ENCODE data around the gene DUSP22.
"Not testable (repeated sequence)": the region's sequence is repeated elsewhere in the genome, so short reads cannot be mapped to it uniquely, and the experiment has no call there.

Gene DUSP22, protein sequence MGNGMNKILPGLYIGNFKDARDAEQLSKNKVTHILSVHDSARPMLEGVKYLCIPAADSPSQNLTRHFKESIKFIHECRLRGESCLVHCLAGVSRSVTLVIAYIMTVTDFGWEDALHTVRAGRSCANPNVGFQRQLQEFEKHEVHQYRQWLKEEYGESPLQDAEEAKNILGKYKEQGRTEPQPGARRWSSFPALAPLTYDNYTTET

DNA sequence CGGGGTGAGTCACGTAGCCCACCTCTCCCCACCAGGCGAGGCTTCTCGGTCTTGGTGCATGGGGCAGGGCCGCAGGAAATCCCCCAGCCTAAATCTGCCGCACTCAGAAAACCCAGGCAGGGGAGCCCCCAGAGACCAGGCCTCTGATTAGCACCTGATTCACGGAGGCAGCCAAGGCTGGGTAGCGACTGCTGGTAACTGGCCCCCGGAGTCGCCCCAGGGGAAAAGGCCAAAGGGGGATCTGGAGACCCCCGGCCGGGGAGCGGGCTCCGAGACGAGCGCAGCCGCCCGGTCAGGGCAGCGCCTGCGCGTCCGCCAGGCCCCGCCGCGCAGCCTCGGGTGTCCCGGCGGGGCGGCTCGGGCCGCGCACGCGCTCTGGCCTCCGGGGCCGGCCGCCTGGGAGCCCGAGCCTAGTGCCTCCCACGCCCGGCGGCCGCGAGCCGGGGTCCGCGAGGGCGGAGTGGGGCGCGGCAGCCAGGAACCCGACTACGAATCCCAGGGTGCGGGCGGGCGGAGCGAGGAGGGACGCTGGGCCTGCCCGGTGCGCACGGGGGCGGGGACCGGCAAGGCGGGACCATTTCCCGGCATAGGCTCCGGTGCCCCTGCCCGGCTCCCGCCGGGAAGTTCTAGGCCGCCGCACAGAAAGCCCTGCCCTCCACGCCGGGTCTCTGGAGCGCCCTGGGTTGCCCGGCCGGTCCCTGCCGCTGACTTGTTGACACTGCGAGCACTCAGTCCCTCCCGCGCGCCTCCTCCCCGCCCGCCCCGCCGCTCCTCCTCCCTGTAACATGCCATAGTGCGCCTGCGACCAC is at the start of gene DUSP22:
TSS of gene DUSP22 (plus strand) at position 791 of the 809 bp plus-strand sequence. CDS start 53 bp downstream, outside the sequence.
- peak; percentile 49 to 77 (median 58) for DNase-seq (ENCODE audit: low read depth in 4 of 4, low spot score in 1 of 4)

DNA sequence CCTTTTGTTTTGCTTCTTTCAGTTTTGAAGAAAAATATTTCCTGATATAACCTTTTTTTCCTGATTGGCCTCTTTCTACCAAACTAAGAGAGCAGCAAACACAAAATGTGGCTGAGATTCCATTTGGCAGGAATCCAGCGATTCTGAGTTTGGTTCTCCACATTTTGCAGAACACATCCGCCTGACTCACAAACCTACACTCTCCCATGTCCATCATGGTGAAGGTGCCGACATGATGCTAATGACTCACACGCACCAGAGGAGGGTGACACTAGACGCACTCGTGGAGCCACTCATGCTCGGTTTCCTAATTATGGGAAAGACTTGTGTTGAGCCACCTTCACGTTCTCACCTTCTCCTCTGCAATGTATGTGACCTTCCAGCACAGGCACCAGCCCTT is 45.9 kb upstream of the DUSP22 start:
- DNase-seq (ENCODE audit: low read depth in 4 of 4, low spot score in 1 of 4), result no peak

DNA sequence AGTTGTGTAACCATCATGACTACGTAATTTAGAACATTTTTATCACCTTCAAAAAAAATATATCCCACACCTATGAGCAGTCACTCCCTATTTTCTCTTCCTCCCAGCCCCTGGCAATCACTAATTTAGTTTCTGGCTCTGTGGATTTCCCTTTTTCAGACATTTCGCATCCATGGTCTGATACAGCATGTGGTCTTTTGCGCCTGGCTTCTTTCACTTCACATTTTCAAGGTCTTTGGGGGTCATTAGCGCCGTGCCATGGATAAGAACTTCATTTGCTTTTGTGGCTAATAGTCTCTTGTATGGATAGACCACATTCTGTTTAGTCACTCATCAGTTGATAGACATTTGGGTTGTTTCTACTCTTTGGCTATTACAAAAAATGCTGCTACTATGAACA is 44.9 kb upstream of the DUSP22 start:
- DNase-seq (ENCODE audit: low read depth in 4 of 4, low spot score in 1 of 4), result no peak

DNA sequence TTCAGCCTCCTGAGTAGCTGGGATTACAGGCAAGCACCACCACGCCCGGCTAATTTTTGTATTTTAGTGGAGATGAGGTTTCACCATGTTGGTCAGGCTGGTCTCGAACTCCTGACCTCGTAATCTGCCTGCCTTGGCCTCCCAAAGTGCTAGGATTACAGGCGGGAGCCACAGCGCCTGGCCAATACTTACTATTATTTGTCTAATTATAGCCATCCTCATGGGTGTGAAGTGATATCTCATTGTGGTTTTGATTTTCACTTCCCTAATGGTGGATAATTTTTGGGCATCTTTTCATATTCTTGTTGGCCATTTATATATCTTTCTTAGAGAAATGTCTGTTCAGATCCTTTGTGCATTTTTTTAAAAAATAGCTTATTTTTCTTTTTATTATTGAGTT is 44.2 kb upstream of the DUSP22 start:
- DNase-seq (ENCODE audit: low read depth in 4 of 4, low spot score in 1 of 4), result not testable (repeated sequence)

DNA sequence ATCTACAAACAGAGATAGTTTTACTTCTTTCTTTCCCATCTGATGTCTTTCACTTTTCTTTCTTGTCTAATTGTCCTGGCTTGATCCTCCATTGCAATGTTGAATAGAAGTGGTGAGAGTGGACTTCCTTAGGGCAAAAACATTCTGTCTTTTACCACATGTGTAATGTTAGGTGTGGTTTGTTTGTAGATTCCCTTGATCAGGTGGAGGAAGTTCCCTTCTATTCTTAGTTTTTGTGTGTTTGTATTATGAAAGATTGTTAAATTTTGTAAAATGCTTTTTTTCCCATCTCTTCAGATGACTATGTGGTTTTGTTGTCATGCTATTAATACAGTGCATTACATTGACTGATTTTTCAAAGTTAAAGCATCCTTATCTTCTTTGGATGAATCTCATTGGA is 41.6 kb upstream of the DUSP22 start:
- no peak for DNase-seq (ENCODE audit: low read depth in 4 of 4, low spot score in 1 of 4)

DNA sequence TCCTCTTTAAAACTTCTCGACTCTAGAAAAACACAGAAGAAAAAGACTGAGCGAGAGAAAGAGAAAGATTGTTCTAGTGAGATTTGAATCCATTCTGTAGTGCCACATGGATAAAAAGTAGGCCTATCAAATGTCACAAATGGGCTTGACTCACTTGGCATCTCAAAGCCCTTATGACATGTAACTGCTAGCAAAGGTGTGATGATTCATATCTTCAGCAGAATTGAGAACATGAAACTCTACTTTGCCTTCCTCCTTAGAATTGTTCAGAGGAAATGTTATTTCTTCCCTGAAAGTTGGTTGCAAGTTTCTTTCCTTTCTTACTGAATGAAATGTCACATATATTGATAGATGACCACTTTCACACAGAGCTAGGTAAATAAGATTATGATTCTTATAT is 40.4 kb upstream of the DUSP22 start:
- DNase-seq (ENCODE audit: low read depth in 4 of 4, low spot score in 1 of 4), result no peak

DNA sequence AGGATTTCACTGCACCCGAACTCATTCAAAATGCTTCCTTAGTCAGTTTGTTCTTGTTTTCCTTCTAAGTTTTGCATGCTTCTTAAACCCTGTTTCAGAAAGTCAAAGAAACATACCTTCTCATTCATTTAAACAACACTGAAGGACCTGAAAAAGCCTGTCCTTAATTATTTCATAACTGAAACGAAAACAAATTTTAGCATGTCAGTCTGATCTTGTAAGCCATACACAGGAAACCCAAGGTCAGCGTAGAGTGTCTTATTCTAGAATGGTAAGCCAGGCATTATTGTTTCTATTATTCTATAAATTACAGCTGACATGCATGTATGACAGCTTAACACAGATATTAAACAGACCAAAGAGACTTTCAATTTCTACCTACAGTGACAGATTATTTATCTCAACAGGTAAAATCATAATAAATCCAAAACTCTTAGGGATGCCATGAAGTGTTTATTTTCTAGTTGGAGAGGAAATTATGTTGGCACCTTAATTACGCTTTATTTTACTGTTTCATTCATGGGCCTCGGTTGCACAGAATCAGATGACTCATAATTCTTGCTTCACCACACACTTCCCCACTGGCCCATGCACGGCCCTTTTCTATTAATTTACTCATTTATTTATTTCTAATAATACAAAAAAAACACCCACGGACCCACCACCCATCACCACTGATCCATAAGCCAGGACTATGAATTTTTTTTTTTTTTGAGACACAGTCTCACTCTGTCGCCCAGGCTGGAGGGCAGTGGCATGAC is 39.3 kb upstream of the DUSP22 start:
- DNase-seq (ENCODE audit: low read depth in 4 of 4, low spot score in 1 of 4), result no peak

DNA sequence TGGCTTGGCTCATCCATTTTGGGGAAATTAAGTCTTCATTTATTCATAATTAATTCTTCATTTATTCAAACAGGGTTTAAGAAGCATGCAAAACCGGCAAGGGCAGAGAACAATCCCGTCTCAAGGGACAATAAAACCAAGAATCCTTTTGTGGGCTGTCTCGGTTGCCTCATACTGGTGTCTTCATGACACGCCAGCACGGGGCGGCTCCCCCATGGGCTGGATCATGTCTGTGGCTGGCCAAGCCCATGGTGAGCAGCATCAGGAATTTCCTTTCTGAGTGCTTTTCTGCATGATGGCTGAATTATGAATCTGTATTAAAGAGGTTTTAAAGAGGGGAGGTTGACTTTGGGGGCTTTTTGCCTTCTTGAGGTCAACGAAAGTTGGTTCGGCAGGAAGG is 38.3 kb upstream of the DUSP22 start:
- DNase-seq (ENCODE audit: low read depth in 4 of 4, low spot score in 1 of 4), result no peak

DNA sequence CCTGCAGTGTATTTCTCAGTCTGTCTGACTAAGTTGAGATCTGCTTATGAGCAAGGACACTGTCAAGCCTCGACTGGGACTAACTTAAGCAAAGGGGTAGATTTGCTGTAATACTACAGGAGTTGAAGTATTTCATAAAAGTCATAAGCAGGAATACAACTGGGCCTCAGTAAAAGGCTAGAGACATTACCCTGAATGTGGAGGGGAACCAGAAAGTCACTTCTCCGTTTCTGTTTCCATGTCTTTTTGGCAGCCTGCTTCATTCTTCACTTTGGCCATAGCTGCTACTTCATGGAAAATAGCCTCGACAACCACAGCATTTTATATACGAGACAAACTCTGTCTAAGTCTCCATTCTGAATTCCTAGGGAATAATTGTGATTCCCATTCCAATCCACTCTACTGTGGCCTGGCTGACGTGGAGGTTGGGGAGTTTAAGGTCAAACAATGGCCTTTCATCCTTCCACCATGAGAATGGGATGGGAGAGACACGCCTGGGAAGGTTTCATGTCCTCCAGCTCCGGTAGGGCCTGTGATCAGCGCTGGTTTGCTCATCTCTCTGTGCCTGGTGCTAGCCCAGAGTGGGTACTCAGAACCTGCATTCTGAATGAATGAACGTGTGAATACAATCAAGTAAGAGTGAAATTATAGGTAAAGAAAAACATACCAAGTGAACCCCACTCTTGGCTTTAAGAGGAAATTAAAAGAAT is 37.1 kb upstream of the DUSP22 start:
- DNase-seq (ENCODE audit: low read depth in 4 of 4, low spot score in 1 of 4), result no peak

DNA sequence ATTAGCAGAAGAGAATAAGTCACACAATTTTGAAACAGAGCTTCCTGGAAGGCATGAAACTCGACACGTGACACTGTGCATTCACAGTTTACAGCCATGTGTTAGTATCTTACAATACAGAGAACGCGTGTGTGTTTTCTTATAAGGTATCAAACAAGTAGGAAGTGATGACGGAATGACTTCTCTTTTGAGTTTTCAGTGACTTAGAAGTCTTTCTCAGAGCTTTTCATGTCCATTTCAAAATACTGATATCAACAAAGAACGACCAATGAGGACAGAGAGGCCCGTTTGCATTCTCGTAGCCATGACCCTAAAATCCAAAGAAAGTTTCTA is 36.6 kb upstream of the DUSP22 start:
- DNase-seq (ENCODE audit: low read depth in 4 of 4, low spot score in 1 of 4), result no peak

DNA sequence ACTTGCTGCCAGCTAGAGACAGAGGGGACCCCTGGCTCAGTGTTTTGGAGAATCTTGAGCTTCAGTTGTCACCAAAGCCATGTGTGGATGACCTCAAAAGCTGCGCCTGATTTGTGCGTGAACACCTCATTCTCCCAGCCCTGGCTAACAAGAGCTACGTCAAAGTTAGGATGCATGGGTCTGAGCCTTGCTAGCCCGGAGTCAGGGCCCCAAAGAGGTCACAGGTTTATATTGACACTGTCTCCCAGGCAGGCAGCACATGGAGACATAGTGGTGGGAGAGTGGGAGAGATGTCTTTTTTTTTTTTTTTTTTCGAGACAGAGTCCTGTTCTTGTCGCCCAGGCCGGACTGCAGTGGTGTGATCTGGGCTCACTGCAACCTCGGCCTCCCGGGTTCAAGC is 36.1 kb upstream of the DUSP22 start:
- DNase-seq (ENCODE audit: low read depth in 4 of 4, low spot score in 1 of 4), result no peak

DNA sequence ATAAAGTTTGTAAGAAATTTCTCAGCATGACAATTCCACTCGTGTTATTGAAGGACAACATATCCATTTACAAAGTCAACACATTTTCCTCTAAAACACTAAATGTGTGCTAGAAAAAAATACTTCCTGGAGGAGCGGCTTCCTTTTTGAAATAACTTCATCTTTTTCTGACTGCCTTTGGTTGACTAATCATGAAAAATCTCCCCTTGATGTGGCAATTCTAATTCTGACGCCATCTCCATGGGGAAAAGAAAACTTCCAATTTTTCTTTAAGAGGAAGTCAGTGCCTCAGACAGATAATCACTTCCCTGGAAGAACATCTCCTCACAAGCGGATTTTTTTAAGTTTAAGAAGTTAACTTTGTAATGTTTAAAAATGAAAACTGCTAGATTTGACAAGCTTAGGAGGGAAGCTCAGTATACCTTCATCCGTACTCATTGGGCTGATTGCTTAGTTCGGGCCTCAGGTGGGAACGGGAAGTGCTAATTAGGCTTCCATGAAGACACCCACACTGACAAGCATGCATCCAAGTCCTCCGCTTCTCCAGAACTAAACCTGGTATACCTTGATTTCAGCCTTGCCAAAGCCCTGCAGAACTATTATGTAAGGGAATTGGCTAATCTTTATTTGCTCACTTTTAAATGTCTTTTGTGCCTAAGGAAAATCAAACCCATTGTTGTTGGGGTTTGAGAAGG is 35.1 kb upstream of the DUSP22 start:
- no peak for DNase-seq (ENCODE audit: low read depth in 4 of 4, low spot score in 1 of 4)

DNA sequence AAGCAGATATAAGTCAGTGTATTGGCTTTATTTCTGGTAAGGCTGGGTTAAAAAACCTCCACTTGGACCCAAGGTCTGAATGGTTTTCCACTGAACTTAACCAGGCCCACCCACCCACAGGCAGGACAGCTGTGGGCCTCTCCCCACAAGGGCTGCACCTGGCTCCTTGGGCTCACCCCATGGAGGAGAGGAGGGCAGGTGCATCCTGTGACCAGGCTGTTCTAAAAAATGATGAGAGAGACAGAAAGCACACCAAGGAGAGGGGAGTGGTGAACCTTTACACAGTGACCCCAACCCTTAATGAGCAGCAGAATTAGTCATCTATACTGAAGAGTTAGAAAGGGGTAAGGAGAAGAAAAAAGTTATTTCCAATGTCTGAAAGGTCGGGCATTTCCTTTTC is 34.5 kb upstream of the DUSP22 start:
- no peak for DNase-seq (ENCODE audit: low read depth in 4 of 4, low spot score in 1 of 4)

DNA sequence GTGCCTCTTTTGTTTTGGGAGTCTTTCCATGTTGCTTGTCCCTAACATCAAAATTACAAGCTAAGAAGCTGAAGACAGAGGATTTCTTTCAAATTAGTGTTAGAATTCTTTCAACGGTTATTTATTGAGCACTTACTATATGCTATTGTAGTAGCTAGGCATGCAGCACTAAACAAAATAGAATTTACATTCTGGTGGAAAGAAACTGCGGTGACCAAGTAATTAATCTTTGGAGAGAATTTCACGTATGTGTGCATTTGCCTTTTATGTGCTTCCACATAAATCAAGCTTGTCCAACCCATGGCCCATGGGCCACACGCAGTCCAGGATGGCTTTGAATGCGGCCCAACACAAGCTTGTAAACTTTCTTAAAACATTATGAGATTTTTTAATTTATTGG is 33.0 kb upstream of the DUSP22 start:
- DNase-seq (ENCODE audit: low read depth in 4 of 4, low spot score in 1 of 4), result no peak

DNA sequence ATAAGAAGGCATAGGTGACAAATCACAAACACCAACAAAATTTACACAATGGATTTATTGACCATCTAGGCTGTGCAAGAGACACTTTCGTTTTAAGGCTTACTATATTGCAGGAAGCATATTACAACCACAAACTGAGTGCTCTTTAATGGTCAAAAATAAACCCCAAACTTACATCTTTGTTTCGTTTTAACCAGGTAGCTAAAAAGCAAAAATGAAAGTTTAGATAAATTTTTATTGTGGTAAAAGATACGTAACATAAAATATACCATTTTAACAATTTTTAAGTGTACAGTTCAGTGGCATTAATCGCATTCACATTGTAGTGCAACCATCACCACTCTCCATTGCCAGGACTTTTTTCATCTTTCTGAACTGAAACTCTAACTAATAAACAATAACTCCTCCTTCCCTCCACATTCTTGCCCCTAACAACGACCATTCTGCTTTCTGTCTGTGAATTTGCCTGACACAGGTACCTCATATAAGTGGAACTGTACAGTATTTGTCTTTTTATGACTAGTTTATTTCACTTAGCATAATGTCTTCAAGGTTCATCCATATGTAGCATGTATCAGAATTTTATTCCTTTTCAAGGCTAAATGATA is 32.3 kb upstream of the DUSP22 start:
- no peak for DNase-seq (ENCODE audit: low read depth in 4 of 4, low spot score in 1 of 4)

DNA sequence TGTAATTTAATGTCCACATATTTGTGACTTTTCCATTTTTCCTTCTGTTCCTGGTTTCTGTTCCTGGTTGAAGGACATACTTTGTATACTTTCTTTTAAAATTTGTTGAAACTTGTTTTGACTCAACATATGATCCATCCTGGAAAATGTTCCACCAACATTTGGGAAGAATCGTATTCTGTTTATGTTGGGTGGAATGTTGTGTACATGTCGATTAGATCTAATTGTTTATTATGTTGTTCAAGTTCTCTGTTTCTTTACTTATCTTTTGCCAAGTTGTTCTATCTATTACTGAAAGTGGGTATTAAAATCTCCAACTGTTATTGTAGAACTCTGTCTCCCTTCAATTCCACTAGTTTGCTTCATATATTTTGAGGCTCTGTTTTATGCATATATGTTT is 27.7 kb upstream of the DUSP22 start:
- DNase-seq (ENCODE audit: low read depth in 4 of 4, low spot score in 1 of 4), result no peak

DNA sequence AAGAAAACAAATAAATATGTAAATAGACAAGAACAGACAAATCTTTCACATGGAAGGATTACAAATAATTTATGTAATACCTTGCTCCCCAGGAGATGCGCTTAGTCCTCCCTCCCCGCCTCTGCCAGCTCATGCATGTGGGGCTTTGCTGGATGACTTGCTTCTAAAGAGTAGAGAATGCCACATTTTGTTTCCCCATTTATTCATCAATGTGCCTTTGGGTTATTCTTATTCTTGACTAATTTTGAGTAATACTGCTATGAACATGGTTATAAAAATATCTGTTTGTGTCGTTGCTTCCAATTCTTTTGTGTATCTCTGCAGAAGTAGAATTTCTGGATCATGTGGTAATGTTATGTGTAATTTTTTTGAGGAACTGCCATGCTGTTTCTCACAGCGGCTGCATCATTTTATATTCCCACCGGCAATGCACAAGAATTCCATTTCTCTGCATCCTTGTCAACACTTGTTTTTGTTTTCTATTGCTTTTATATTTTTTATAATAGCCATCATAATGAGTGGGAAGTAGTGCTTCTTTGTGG is 23.8 kb upstream of the DUSP22 start:
- DNase-seq (ENCODE audit: low read depth in 4 of 4, low spot score in 1 of 4), result no peak

DNA sequence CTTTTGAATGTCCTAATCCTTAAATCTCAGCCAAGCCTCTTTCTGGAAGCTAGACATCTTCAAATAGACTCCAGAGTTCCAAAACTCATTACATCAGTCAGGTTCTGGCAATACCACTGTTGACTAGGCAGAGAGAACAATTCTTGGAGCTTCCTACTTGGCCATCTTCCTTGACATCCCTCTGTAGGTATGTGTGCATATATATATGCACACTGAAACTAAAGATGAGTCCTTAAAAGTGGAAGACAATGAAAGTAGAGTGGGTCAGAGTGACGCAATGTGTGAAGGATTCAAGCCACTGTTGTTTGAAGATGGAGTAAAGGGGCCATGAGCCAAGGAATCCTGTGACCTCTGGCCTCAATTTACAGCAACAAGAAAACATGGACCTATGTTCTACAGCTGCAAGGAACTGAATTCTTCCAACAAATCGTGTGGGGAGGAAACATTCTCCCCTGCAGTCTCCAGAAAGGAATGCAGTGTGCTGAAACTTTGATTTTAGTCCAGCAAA is 18.7 kb upstream of the DUSP22 start:
- no peak for DNase-seq (ENCODE audit: low read depth in 4 of 4, low spot score in 1 of 4)

DNA sequence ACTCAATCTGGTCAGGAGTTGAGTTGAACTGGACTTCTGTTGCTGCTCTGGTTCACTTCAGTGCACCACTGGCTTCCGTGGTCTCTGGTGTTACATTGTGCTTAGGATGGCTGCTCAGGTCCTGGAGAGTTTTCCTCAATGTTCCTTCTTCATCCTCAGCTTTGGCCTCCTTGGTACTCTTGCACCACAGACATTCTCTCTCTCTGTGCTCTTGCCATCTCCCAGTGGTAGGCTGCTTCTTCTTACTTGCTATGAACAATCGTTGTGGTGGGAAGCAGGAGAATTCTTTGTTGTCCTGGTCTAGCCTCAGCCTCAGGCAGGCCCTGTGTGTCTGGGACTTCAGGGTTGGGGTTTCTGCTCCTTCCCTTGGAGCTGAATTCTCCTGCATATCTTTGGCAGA is 14.5 kb upstream of the DUSP22 start:
- DNase-seq (ENCODE audit: low read depth in 4 of 4, low spot score in 1 of 4), result no peak

DNA sequence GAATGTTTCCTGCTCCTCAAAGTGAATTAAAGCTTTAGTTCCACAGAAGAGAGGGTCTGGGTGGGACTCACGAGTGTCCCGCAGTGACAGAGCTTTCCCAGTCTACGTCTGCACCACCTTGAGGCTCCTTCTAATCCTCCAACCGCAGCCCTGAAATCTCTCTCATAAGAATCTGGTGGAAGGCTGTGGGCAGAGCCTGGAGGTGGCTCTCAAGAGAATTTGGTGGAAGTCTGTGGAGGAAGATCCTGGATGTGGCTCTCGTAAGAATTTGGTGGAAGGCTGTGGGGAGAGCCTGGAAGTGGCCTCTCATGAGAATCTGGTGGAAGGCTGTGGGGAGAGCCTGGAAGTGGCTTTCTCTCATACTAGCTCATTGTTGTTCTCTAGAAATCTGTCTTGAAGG is 13.8 kb upstream of the DUSP22 start:
- DNase-seq (ENCODE audit: low read depth in 4 of 4, low spot score in 1 of 4), result no peak
